NCI-H510A treated with DMSO at 0.1 percent for 48 hours (cell line): ENCODE data around the gene ZP3.
"Not testable (repeated sequence)": the region's sequence is repeated elsewhere in the genome, so short reads cannot be mapped to it uniquely, and the experiment has no call there.

ENCODE experiments used
- DNase-seq: peaks from one replicate; lab custom pipeline; 2025; lab: John Stamatoyannopoulos, UW

ZP3 gene

DNA sequence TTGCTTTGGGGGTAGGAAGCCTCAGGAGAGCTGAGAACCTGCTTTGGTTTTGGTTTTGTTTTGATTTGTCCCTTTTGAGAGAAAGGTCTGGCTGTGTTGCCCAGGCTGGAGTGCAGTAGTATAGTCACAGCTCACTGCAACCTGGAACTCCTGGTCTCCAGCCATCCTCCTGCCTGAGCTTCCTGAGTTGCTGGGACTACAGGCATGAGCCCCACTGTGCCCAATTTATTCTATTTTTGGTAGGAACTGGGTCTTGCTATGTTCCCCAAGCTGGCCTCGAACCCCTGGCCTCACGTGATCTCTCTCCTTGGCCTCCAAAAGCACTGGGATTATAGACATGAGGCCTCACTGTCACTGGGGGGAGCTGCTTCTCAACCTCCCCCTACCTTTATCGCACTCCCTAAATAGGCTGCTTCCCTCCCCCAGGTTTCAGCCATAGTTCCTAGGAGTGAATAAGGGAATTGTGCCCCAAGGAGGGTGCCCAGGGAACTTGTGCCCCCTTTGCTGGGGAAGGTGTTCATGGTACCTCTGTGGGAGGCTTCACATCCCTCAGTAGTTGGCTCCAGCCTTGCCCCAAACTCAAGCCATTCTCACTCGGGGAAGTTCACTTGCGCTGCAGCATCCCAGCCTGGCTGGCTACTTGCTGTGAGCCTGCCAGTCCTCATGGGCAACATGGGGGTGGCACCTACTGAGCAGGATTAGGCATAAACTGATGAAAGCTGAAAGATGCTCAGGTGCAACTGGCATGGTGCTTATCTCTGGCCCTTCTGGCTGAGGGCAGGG lies 18.1 kb downstream of the ZP3 start:
- DNase-seq: not testable (repeated sequence)

DNA sequence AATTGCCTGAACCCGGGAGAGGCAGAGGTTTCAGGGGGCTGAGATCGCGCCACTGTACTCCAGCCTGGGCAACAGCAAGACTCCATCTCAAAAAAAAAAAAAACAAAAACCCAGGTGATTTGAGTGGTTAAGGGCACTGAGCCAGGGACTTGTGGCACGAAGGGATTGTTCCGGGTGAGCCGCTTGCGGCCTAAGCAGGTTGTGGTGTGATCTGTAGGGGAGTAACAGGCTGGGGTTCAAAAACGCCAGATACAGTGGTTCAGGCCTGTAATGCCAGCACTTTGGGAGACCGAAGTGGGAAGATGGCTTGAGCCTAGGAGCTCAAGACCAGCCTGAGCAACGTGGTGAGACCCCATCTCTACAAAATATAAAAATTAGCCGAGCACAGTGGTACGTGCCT lies 19.1 kb downstream of the ZP3 start:
- not testable (repeated sequence) for DNase-seq

GRCh38 chr7:76445577-76446008 lies 20.8 kb downstream of the ZP3 start:
- DNase-seq: not testable (repeated sequence)

GRCh38 chr7:76457017-76457416 lies 32.3 kb downstream of the ZP3 start:
- DNase-seq: not testable (repeated sequence)

GRCh38 chr7:76458504-76458903 lies 33.8 kb downstream of the ZP3 start:
- not testable (repeated sequence) for DNase-seq

DNA sequence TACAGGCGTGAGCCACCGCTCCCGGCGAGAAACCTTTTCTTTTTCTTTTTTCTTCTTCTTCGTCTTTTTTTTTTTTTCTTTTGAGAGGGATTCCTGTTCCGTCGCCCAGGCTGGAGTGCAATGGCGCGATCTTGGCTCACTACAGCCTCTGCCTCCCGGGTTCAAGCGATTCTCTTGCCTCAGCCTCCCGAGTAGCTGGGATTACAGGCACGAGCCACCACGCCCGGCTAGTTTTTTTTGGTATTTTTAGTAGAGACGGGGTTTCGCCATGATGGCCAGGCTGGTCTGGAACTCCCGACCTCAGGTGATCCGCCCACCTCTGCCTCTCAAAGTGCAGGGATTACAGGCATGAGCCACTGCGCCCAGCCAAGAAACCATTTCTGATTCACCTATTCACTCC lies 36.0 kb downstream of the ZP3 start:
- DNase-seq: not testable (repeated sequence)

- DNase-seq: not testable (repeated sequence)
These were observed 36.8 kb downstream of the ZP3 start, which contains the start of gene DTX2 for GRCh38 chr7:76461464-76462101. Gene DTX2, plus strand, starts transcription at chr7:76461709. Its CDS starts 18,801 bp downstream, at chr7:76480510.

DNA sequence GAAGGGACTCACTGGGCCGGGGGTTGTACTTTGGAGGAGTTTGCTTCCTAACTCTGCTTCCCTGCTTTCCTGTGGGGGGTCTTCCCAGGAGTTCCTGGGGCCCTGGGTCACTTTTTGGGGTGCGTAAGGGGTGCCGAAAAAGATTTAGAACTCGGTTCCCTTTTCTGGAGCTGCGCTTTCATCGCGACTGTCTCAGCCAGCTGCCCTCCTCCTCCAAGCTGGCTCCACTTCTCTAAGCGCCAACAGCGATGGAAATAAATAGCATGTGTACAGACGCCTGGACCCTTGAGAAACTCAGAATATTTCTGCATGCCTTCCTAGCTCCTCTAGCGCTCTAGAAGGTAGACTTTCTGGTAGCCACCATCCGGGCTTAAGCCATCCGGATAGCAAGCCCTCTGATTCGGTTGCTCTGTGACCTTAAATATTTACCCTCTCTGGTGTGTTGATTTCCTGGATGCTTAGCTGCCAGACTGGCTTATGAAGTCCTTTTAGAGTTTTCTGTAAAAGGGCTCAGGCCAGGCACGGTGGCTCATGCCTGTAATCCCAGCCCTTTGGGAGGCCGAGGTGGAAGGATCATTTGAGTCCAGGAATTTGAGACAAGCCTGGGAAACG lies 37.6 kb downstream of the ZP3 start:
- not testable (repeated sequence) for DNase-seq

DNA sequence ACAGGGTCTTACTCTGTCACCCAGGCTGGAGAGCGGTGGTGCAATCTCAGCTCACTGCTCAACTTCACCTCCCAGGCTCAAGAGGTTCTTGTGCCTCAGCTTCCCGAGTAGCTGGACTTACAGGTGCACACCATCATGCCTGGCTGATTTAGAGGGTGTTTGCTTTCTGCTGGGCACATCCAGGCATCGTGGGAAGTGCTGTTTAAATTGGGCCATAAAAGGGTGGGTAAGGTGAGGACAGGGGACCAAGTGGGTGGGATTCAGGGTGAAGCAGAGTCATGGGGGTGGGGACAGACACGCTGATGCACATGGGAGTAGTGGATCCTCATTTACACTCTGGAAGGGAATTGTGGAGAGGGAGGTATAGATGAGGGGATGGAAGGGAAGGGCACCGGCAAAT lies 40.2 kb downstream of the ZP3 start:
- not testable (repeated sequence) for DNase-seq

GRCh38 chr7:76465950-76466349 lies 41.2 kb downstream of the ZP3 start:
- not testable (repeated sequence) for DNase-seq

- not testable (repeated sequence) for DNase-seq
These were observed 43.1 kb downstream of the ZP3 start for GRCh38 chr7:76467743-76468404.

DNA sequence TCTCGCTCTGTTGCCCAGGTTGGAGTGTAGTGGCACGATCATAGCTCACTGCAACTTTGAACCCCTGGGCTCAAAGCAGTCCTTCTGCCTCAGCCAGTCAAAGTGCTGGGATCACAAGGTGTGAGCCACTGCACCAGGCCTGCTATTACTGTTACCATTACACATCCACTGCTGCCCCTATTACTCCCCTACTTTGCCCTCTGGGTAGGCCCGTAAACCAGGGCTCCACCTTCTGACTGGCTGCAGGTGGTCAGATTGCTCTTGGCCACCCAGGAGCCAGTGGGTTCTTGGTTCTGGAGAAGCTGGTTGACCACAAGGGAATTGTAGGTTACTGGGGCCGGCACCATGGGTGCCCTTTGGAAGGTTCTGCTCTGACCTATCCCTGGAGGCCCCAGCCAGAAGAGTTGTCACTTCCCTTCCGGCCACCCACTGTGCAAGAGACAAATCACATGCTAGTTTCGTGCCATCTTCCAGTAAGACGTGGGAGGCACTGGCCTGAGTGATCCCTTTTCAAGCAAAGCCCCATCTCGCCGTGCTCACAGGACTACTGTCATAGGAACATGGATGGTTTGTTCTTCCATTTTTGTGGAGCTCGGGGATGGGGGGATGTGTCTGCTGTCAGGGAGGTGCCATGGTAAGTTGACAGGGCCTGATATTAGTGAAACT lies 46.9 kb downstream of the ZP3 start:
- DNase-seq: not testable (repeated sequence)

GRCh38 chr7:76473097-76473496 lies 48.3 kb downstream of the ZP3 start:
- DNase-seq: not testable (repeated sequence)

- not testable (repeated sequence) for DNase-seq
These were observed 51.5 kb downstream of the ZP3 start for GRCh38 chr7:76476280-76476679.

GRCh38 chr7:76476742-76477474 lies 52.2 kb downstream of the ZP3 start:
- not testable (repeated sequence) for DNase-seq

DNA sequence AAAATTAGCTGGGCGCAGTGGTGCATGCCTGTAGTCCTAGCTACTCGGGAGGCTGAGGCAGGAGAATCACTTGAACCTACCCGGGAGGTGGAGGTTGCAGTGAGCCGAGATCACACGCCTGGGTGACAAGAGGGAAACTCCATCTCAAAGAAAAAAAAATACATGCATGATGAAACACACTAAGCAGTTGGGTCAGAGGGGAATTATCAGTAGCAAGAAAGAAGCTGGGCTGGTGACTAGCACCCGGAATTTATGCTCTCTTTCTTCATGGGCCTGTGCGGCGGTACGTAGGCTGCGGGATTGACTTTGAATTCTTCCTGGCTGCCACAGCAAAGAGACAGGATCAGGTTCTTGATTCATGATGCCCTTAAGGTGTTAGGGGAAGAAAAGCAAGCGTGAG lies 54.9 kb downstream of the ZP3 start:
- DNase-seq: not testable (repeated sequence)

DNA sequence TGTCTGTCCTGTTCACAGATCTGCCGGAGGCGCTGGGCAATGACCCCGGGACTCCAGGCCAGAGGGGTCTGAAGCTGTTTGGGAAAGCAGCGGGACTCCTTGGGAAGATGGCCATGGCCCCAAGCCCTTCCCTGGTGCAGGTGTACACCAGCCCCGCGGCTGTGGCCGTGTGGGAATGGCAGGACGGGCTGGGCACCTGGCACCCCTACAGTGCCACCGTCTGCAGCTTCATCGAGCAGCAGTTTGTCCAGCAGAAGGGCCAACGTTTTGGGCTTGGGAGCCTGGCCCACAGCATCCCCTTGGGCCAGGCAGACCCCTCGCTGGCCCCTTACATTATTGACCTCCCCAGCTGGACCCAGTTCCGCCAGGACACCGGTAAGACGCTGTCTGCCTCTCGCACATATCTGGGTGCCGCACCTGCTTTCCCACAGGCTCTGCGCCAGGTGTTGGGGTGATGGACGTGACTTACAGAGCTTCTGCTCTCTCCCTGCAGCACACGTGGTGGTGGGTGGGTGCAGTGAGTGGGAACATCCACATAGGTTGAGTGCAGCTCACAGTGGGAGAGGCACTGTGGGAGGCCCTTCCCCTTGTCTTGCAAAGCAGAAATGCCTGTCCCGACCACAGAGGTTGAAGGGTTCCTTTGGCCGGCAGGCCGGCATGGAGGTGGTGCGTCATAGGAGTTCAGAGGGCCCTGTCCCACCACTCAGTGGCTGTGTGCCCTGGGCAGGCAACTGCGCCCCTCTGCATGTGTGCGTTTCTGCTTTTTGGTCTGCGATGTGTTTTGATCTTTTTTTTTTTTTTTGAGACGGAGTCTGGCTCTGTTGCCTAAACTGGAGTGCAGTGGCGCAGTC lies 55.9 kb downstream of the ZP3 start:
- not testable (repeated sequence) for DNase-seq

GRCh38 chr7:76482660-76483059 lies 57.9 kb downstream of the ZP3 start:
- DNase-seq: not testable (repeated sequence)

DNA sequence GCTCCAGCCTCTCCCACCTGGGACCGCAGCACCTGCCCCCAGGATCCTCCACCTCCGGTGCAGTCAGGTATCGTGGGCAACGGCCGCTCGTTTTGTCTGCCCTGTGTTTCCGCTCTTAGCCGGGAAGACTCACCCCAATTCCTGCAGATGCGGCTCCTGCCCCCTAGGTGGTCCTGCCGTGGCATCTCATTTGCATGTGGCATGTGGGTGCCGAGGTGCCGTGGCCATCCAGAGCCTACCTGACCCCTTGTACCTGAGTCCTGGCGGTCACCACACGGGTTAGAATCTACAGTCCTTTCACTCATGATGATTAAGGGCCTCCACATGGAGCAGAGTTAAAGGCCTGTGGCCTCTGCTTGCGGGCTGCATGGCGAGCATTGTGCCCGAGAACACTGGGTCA lies 58.3 kb downstream of the ZP3 start:
- DNase-seq: not testable (repeated sequence)

DNA sequence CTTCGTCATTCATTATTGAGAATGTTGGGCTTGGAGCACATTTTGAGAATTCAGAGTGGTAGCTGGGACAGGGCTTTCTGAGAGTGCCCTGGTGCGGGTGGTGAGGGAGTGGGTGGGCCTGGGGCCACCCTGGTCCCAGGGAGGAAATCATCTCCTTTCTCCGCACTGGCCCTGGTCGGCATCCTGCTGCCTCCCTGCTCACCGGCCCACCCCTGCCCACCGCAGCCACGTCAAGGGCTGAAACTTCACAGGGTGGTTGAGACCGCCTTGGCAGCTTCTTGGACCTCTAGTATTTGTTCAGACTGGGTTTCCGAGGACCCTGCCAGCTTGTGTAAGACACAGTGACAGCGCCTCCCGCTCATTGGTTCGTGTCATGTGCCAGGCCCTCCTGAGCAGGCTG lies 59.7 kb downstream of the ZP3 start:
- not testable (repeated sequence) for DNase-seq
